Suprapubic skin (tissue), 4 donors: ENCODE measurements around the gene OR2J3. TPM values are rescaled to one million over a fixed set of nuclear protein-coding genes. Genes with fewer than 3 reads are reported as not detected.

Source experiments
- total RNA-seq, 4 donors: library from RNA; depleted of rRNA; stranded (reverse); fragments of >200 nt; gene quantifications; one replicate each; pipeline ENCODE4 v1.1.0, GENCODE V29; 2016

OR2J3 gene
- total RNA-seq, 4 donors from 2014 or later = not detected

Other genes starting within 250 kb of the OR2J3 start
- gene TRIM27, start 184.1 kb upstream of the OR2J3 start, total RNA-seq = 10 to 100 TPM; 30.0 to 48.0 (median 40.2) TPM
- gene ZNF311, start 102.7 kb upstream of the OR2J3 start, total RNA-seq = 1 to 10 TPM in 1 of 4 donors, under 1 TPM in 3; 0.15 to 1.9 (median 0.57) TPM
- gene OR2W1, start 62.9 kb upstream of the OR2J3 start, total RNA-seq = not detected
- gene OR2B3, start 20.7 kb upstream of the OR2J3 start, total RNA-seq = not detected
- not detected for gene OR2J1, start 8.6 kb upstream of the OR2J3 start, total RNA-seq
- not detected for gene OR2J2, start 62.8 kb downstream of the OR2J3 start, total RNA-seq
- gene OR14J1, start 193.6 kb downstream of the OR2J3 start, total RNA-seq = not detected